Tibial nerve (tissue), 4 donors: ENCODE measurements around the gene SLC25A21. TPM values are rescaled to one million over a fixed set of nuclear protein-coding genes. Genes with fewer than 3 reads are reported as not detected.

Source experiments
- DNase-seq, 2 donors: peaks; one replicate each; pipeline ENCODE4 v3.0.0-alpha.2; 2019; ENCODE audit warnings: low spot score in 2 of 2
- H3K27ac ChIP-seq, 4 donors: fragments of 200-600 bp; sonication (generic) in 3 of 4; one replicate each; pipeline ENCODE4 v1.5.1; 2017 to 2019; ENCODE audit warnings: mild to moderate bottlenecking in 1 of 4
- H3K27me3 ChIP-seq, 2 donors: fragments of 200-600 bp; sonication (generic) in 1 of 2; one replicate each; pipeline versions ENCODE4 v1.5.1 to v1.6.0; 2017 to 2019
- H3K36me3 ChIP-seq, 3 donors: fragments of 200-600 bp; sonication (generic); one replicate each; pipeline ENCODE4 v1.5.1; 2018 to 2019
- H3K4me1 ChIP-seq, 4 donors: fragments of 200-600 bp; sonication (generic) in 3 of 4; one replicate each; pipeline ENCODE4 v1.5.1; 2017 to 2019
- H3K4me3 ChIP-seq, 4 donors: fragments of 200-600 bp; sonication (generic) in 3 of 4; one replicate each; pipeline ENCODE4 v1.5.1; 2017 to 2019; ENCODE audit warnings: mild to moderate bottlenecking in 1 of 4, moderate library complexity in 1 of 4
- H3K9me3 ChIP-seq, 4 donors: fragments of 200-600 bp; sonication (generic) in 3 of 4; one replicate each; pipeline ENCODE4 v1.5.1; 2017 to 2019
- CTCF ChIP-seq, 5 experiments: fragments of 200-600 bp in 3 of 5; fragments of 450-650 bp in 2 of 5; sonication (generic) in 3 of 5; IDR thresholded peaks; one replicate each; pipeline ENCODE4 v1.5.1; 2016 to 2019; ENCODE audit warnings: antibody characterized with exemption in 5 of 5, mild to moderate bottlenecking in 3 of 5, moderate library complexity in 2 of 5
- EP300 ChIP-seq, 2 donors: sonication (generic); formaldehyde crosslinking; IDR thresholded peaks; one replicate each; pipeline ENCODE4 v1.6.1; 2017; ENCODE audit warnings: antibody characterized with exemption in 2 of 2, mild to moderate bottlenecking in 1 of 2
- POLR2A ChIP-seq, 2 donors: fragments of 450-650 bp; IDR thresholded peaks; one replicate each; pipeline ENCODE4 v1.6.1; 2017; ENCODE audit warnings: antibody characterized with exemption in 2 of 2, mild to moderate bottlenecking in 2 of 2, moderate library complexity in 2 of 2
- WGBS, 2 donors: methylation state at CpG; one replicate each; pipeline ENCODE4 v1.1.5; 2018; 5-methylcytosine and 5-hydroxymethylcytosine counted together
- total RNA-seq, 4 donors: library from RNA; depleted of rRNA; stranded (reverse); fragments of >200 nt; gene quantifications; one replicate each; pipeline ENCODE4 v1.1.0, GENCODE V29; 2016

The SLC25A21 gene
- total RNA-seq, 4 donors from 2014 or later: 0.30 to 0.98 (median 0.42) TPM; not detected in 1

DNA sequence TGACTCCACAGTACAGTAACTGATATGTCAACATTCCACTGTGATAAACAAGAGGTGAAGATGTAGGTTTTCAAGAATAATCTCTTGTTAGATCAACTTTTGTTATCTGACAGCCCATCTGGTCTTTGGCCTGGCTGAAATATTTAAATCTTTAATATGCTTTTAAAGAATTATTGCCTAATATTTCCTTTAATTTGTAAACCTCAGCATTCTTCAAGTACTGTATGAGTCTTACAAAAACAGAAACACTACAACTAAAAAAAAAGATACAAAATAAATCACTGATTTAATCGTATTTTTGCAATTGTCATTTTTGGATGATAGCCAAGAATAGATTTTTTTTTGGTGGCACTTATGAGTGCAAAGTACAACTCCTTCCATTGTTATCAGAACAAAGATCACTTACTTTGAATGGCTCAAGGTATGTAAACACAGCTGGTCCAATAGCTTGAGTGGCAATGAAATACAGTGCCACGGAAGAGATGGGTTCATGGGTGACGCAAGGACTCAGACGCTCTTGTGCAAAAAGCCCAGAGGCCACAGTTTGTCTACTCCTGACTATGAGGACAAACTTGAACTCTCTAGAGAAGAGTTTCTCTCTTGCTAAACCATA is 401.3 kb downstream of the SLC25A21 start:
- no peak overlapping the region for H3K4me3 ChIP-seq
- 43 to 50% methylated on average over 4 of the region's 4 CpGs for WGBS, 2 donors
- H3K27me3 ChIP-seq: no peaks in the 10 kb centered on the region
- no peak for DNase-seq
- no peaks in the 10 kb centered on the region for H3K9me3 ChIP-seq
- H3K36me3 ChIP-seq: no peaks in the 10 kb centered on the region
- H3K27ac ChIP-seq: no peak overlapping the region
- TF ChIP-seq EP300 (IDR thresholded peaks at IDR 0.05): no peak
- no peak for TF ChIP-seq POLR2A (IDR thresholded peaks at IDR 0.05)
- TF ChIP-seq CTCF (IDR thresholded peaks at IDR 0.05): no peak
- H3K4me1 ChIP-seq: no peaks in the 10 kb centered on the region

- DNase-seq: no peak
- H3K4me1 ChIP-seq: no peaks in the 10 kb centered on the region
- no peaks in the 10 kb centered on the region for H3K36me3 ChIP-seq
- H3K27me3 ChIP-seq: no peaks in the 10 kb centered on the region
- H3K27ac ChIP-seq: no peak overlapping the region
- TF ChIP-seq EP300 (IDR thresholded peaks at IDR 0.05) (no peak), CTCF (IDR thresholded peaks at IDR 0.05) (no peak), POLR2A (IDR thresholded peaks at IDR 0.05) (no peak)
- WGBS, 2 donors: 75 to 76% methylated on average over 4 of the region's 4 CpGs
- H3K4me3 ChIP-seq: no peak overlapping the region
- no peaks in the 10 kb centered on the region for H3K9me3 ChIP-seq
These were observed 403.6 kb downstream of the SLC25A21 start for GRCh38 chr14:36768638-36769337.

GRCh38 chr14:36767603-36768281 is 404.7 kb downstream of the SLC25A21 start:
- no peak for TF ChIP-seq POLR2A (IDR thresholded peaks at IDR 0.05)
- no peak for TF ChIP-seq EP300 (IDR thresholded peaks at IDR 0.05)
- no peak for TF ChIP-seq CTCF (IDR thresholded peaks at IDR 0.05)
- H3K4me3 ChIP-seq: no peak overlapping the region
- DNase-seq: no peak
- no peaks in the 10 kb centered on the region for H3K4me1 ChIP-seq
- no peaks in the 10 kb centered on the region for H3K9me3 ChIP-seq
- 45 to 49% methylated on average over 7 of the region's 7 CpGs for WGBS, 2 donors
- no peaks in the 10 kb centered on the region for H3K36me3 ChIP-seq
- H3K27ac ChIP-seq: no peak overlapping the region
- no peaks in the 10 kb centered on the region for H3K27me3 ChIP-seq

GRCh38 chr14:36766974-36767373 is 405.4 kb downstream of the SLC25A21 start:
- Histone ChIP-seq H3K36me3 (no peaks in the 10 kb centered on the region), H3K4me1 (no peaks in the 10 kb centered on the region), H3K9me3 (no peaks in the 10 kb centered on the region), H3K4me3 (no peak overlapping the region), H3K27me3 (no peaks in the 10 kb centered on the region), H3K27ac (no peak overlapping the region)
- WGBS, 2 donors: 70 to 71% methylated on average over 2 of the region's 2 CpGs
- TF ChIP-seq EP300 (IDR thresholded peaks at IDR 0.05): no peak
- no peak for TF ChIP-seq CTCF (IDR thresholded peaks at IDR 0.05)
- TF ChIP-seq POLR2A (IDR thresholded peaks at IDR 0.05): no peak
- DNase-seq: no peak
